Tibial nerve (tissue), 3 donors: ENCODE measurements around the gene KLF1.

ENCODE experiments used
- POLR2A ChIP-seq, 2 donors: fragments of 450-650 bp; IDR thresholded peaks; one replicate each; pipeline ENCODE4 v1.6.1; 2017; ENCODE audit warnings: antibody characterized with exemption in 2 of 2, mild to moderate bottlenecking in 2 of 2, moderate library complexity in 2 of 2
- TF ChIP-seq, protein P1 (sequence below), 5 experiments: fragments of 200-600 bp in 3 of 5; fragments of 450-650 bp in 2 of 5; sonication (generic) in 3 of 5; IDR thresholded peaks; one replicate each; pipeline ENCODE4 v1.5.1; 2016 to 2019; ENCODE audit warnings: antibody characterized with exemption in 5 of 5, mild to moderate bottlenecking in 3 of 5, moderate library complexity in 2 of 5

DNA sequence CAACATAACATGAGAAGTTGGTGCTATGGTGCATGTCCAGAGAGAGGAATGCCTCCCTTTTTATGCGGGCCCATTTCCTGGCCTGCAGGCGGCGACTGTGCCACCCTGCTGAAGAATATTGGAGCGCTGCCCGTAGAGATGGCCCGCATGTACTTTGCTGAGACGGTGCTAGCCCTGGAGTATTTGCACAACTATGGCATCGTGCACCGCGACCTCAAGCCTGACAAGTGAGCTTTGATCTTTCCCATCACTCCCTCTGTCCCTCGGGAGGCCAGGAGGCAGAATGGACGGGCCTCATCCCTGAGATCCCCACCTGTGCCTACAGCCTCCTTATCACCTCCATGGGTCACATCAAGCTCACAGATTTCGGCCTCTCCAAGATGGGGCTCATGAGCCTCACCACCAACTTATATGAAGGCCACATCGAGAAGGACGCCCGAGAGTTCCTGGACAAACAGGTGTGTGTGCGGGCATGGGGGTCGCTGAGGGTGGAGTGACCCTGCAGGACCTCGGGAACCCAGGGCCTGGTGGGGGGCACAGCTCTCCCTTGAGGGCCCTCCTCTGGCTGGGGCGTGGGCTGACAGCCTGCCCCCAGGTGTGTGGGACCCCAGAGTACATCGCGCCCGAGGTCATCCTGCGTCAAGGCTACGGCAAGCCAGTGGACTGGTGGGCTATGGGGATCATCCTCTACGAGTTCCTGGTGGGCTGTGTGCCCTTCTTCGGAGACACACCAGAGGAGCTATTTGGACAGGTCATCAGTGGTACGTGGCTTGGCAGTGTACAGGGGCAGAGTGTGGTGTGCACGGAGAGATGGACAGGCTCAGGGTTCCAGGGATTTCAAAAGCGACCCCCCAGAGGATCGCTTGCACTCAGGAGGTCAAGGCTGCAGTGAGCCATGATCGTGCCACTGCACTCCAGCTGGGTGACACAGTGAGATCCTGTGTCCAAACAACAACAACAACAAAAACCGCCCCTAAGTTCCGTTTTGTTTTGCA is 22.0 kb downstream of the KLF1 start:
- TF ChIP-seq, protein P1, sequence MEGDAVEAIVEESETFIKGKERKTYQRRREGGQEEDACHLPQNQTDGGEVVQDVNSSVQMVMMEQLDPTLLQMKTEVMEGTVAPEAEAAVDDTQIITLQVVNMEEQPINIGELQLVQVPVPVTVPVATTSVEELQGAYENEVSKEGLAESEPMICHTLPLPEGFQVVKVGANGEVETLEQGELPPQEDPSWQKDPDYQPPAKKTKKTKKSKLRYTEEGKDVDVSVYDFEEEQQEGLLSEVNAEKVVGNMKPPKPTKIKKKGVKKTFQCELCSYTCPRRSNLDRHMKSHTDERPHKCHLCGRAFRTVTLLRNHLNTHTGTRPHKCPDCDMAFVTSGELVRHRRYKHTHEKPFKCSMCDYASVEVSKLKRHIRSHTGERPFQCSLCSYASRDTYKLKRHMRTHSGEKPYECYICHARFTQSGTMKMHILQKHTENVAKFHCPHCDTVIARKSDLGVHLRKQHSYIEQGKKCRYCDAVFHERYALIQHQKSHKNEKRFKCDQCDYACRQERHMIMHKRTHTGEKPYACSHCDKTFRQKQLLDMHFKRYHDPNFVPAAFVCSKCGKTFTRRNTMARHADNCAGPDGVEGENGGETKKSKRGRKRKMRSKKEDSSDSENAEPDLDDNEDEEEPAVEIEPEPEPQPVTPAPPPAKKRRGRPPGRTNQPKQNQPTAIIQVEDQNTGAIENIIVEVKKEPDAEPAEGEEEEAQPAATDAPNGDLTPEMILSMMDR (IDR thresholded peaks at IDR 0.05) = no peak
- TF ChIP-seq POLR2A (IDR thresholded peaks at IDR 0.05) = no peak
